SH-SY5Y (cell line): ENCODE measurements around the gene ZCCHC10.

Experiments used
- GATA2 ChIP-seq: IDR thresholded peaks from 2 replicates; pipeline ENCODE4 v1.6.1; 2011; ENCODE audit warnings: mild to moderate bottlenecking, low read depth, low read length
- GATA3 ChIP-seq: IDR thresholded peaks from 2 replicates; pipeline ENCODE4 v1.6.1; 2011; ENCODE audit warnings: low read depth, mild to moderate bottlenecking, low read length, moderate library complexity

ZCCHC10 gene

DNA sequence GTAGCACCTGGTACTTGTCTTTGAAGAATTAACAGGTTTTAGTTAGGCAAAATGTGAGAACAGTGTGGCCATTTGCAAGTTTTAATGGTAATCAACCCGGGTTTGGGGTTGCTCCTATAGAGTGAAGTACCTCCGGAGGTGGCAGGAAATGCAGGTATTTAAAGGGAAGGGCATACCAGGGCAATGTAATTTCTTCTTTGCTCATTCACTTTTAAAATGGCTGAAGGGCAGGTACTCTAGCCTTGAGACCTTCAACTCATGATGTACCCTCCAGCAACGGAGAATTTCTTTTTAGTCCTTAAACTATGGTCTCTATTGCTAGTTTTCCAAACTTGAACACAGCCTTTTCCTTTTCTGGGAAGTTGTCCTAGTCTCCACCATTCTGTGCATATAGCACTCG, 24.2 kb upstream of the ZCCHC10 start:
- TF ChIP-seq GATA3 = no peak
- TF ChIP-seq GATA2 = no peak

DNA sequence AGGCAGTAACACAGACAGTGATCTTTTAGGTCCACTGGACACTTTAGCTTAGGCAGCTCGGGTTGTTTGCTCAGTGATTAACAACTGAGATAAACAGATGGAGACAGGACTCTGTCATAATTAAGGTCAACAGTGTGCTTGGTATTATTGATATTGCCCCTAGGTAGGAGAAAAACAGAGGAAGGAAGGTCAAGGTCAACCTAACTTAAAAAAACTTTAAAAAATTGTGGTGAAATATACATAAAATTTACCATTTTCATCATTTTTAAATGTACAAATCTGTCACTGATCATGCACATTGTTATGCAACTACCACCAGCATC, 23.3 kb upstream of the ZCCHC10 start:
- peak; percentile 68; the same call in 1 of the 2 replicates for TF ChIP-seq GATA2
- TF ChIP-seq GATA3 = peak; percentile 39; the same call in 1 of the 2 replicates

DNA sequence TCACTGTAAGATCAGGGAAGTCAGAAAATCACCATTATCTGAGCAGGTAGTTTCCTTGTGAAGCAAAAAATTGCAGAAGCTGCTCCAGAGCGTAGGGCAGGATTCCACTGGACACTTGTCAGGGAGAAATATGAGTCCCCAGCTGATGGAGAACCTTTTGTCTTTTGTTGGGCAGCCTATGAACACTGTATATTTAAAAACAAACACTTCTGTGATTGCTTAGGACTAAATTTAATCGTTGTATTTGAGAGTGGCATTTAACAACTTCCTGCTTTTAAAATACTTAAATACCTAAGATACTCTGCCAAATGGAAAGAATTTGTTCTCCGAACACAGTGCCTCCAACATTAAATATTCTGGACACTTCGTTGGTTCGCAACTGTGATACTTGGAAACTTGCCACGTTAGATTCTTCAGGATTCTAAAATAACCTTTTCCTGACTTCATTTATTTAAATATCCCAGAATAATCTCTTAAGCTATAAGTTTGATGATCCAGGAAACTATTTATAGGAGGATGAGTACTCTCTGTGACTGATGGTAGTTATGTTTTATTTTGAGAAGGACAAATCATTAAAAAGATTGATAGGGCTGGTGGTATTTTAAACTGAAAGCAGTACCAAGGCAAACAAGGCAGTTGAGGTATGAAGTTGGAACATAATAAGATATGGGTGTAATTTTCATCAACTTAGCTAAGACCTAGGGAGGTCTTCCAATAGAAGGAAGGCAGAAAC, 22.8 kb upstream of the ZCCHC10 start:
- TF ChIP-seq GATA3 (no peak), GATA2 (no peak)

DNA sequence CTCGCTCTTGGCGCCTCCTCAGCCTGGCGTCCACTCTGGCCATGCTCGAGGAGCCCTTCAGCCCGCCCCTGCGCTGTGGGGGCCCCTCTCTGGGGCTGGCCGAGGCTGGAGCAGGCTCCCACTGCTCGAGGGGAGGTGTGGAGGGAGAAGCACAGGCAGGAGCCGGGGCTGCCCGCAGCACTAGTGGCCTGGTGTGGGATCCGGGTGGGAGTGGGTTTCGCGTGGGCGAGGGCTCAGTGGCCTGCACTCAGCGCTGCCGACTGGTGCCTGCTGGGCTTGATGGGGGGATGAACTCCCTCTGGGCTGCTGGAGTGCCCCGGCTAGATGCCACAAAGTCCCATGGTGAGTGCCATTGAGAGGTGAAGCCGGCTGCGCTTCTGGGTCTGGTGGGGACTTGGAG, 21.1 kb upstream of the ZCCHC10 start:
- TF ChIP-seq GATA3 = no peak
- no peak for TF ChIP-seq GATA2

DNA sequence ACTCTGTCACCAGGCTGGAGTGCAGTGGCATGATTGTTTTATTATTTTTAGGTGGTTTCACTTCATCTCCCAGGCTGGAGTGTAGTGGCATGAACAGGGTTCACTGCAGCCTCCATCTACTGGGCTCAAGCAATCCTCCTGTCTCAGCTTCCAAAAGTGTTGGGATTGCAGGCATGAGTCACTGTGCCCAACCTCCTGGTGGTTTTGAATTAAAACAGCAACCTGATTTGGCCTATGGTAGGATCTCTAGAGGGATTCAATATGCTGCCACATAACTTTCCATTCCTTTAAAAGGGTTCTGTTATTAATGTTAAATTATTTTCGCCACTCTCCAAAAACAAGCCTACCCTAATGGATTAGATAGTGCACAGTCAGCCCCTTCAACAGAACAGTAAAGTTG, 15.6 kb upstream of the ZCCHC10 start:
- TF ChIP-seq GATA2 (no peak), GATA3 (no peak)

DNA sequence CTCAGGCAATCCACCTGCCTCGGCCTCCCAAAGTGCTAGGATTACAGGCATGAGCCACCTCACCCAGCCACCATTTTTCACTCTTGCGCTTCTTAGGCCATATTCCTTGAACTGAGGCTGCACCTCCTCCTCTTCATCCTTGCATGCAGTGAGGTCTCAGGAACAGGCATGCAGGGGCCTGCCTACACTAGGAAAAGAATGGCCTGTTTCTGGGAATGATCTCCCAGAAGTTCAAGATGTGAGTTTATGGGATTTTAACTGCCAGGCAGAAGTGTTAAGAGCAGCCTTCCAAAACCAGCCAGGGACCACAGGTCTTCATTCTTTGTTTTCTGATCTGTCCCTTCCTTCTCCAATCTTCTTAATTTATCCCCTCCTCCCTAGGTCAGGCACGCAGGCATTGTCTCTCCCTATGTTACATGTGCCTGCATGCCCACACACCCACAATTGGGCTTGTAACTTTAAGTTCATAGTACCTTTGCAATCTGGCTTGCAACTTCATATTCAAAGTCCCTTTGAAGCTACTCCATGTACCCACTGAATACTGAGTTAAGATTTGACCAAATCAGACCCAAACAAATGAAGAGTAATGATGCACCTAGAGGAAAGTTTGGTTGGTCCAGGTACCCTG, 14.9 kb upstream of the ZCCHC10 start:
- no peak for TF ChIP-seq GATA2
- no peak for TF ChIP-seq GATA3

DNA sequence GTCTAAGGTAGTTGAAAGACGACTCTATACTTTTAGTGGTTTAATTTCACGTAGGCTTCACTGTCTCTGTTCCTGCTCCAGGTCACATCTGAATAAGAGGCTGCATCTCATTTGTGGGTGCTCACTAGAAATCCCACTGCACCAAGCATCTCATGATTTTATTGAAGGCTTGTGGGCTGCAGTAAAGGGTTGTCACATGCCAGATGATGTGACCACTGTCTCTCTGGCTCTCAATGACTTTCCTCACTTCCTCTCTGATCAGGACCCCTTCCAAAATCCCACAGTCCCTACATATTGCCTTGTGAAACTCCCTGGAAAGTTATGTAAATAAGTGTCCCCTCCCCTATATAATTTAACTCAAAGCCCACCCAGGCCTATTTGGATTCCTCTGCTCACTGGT, 8.9 kb upstream of the ZCCHC10 start:
- no peak for TF ChIP-seq GATA3

DNA sequence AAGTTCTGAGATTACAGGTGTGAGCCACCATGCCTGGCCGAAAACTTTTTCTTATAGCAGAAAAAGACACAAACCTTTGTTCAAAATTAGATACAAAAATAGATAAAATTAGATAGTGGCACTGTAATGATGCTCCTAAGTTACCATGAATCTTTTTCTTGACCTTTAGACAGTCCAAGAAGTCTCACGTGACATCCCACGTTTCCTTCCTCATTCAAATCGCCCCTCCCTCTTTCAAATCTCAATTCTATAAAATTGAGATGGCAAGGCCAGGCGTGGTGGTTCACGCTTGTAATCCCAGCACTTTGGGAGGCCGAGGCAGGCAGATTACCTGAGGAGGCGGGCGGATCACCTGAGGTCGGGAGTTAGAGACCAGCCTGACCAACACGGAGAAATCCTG, 7.7 kb upstream of the ZCCHC10 start:
- TF ChIP-seq GATA3 (no peak), GATA2 (no peak)

DNA sequence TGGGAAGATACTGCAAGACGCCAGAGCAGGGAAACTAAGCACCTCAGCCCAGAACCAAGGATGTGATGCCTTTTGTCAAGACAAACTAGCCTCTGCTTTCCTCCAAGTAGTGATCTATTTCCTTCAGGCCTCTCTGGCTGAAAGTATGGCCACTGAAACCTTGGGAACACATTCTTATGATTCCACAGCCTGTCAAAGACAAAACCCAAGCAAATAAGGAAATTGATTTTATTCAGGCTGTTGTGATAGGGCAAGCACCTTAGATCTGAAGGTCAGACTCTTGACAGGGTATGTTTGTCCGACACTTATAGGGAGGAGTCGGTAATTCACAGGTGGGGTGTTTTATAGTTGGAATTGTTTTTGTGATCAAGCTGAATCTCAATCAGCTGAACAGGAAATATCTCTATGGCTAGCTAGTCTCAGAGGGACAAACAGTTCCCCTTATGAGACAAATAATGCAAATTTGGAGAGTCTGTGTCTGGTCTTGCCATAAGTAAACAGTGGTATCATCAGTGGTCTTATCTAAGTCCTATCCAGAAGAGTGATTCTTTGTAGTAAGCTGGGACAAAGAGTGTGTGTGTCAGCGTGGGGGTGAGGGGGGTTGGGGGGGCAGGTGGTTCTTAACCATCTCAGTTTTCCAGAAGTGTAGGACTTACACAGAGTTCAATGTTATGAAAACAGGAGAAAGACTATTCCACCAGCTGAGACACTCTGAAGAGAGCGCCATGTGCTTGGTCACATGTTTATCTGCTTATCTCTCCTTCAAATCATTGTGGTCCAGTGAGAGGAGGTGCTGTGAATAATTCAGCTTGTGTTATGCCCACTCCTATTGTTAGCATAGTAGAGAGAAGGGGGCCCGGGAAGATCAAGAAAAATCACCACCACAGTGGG, 6.7 kb upstream of the ZCCHC10 start:
- TF ChIP-seq GATA3 (no peak), GATA2 (peak; percentile 53)

DNA sequence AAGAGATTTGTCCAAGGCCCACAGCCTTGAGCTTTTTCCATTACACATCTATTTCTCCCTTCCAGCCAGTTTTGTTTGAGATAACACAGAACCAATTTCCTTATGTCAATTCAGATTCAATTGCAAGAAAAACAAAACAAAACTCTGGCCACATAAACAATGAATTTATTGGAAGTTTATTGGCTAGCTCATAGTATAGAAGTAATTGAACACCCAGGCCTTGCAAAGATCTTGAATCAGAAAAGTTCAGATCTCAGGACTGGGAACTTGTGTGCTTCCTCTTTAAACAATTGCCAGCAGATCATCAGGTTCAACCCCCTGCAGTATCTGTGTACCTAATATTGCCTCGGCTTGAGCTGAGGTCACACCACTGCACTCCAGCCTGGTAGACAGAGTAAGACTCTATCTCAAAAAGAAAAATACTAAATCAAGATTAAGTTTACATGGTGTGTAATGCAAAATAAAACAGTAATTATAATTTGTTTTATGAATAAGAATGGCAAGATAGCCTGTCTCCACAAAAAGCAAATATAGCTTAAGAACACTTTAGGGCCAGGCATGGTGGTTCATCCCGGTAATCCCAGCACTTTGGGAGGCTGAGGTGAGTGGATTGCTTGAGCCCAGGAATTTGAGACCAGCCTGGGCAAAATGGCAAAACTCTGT, 4.1 kb upstream of the ZCCHC10 start:
- no peak for TF ChIP-seq GATA2
- TF ChIP-seq GATA3 = no peak

DNA sequence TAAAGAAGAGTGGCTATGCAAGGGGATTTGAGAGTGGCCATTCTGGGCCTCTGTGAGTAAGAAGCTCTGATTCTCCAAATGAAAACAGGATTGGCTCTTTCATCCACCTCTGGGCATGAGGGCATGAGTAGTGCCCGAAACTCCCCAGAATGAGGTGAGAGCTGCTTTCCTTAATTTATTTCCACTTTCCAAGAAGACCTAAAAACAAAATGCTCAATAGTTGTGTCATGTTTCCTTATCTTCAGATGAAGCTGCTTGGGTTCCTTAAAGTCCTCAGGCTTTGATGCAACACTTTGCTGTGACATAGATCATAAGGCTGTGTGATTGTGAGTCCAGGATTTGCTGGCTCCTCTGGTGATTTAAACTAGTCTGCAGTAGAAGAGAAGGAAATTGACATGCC, 3.1 kb upstream of the ZCCHC10 start:
- TF ChIP-seq GATA3 (no peak), GATA2 (no peak)

DNA sequence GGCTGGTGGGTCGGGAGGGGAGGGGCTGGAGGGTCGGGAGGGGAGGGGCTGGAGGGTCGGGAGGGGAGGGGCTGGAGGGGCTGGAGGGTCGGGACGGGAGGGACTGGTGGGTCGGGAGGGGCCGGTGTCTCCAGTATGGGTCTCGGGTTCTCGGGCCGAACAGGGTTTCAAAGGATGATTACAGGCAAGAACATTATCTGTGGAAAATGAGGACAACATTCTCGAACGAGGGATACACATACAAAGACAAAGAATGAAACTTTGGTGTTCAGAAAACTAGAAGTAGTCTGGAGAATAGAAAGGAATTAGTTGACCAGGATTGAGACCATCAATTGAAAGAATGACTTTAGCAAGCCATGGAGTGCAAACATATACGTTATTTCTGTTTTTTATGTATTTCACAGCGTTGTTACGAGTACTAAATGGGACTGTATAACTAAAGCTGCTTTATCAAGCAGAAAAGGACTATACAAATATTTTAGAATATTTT, 360 bp upstream of the ZCCHC10 start:
- TF ChIP-seq GATA3 (no peak), GATA2 (no peak)

DNA sequence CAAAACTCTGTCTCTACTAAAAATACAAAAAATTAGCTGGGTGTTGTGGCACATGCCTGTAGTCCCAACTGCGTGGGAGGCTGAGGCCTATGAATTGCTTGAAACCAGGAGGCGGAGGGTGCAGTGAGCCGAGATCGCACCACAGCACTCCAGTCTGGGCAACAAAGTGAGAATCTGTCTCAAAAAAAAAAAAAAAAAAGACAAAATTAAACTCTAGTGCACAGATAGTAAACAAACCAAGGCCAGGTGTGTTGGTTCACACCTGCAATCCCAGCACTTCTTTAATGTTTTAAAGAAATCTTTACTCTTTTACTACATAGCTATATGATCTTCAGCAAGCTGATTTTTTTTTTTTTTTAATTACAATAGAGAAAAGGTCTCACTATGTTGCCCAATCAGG, 8.4 kb downstream of the ZCCHC10 start:
- TF ChIP-seq GATA2 (no peak), GATA3 (no peak)

DNA sequence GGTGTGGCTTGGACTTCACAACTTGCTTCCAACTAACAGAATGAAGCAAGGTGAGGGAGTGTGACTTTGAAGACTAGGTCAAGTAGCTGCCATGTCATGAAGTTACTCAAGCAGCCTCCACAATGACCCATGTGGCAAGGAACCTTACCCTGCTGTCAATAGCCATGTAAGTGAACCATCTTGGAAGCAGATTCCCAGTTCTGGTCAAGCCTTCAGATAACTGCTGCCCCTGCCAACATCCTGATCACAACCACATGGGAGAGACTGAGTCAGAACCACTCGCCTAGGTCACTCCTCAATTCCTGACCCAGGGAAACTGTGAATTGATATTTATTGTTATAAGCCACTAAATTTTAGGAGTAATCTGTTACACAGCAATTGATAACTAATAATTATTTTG, 10.9 kb downstream of the ZCCHC10 start:
- TF ChIP-seq GATA3 (no peak), GATA2 (no peak)
